GM10248 (cell line): Measurements from ENCODE around the gene ID4.

Source experiments
- CTCF ChIA-PET: fragments of 300-600 bp; sonication (Branson Sonifier 250); formaldehyde crosslinking; extraction: SDS; loops from one replicate; lab custom pipeline; 2021; ENCODE audit warnings: antibody characterized with exemption; lab: Yijun Ruan, JAX
- POLR2A ChIA-PET: fragments of 350-650 bp; sonication (Branson Sonifier 250); formaldehyde crosslinking; extraction: SDS; loops from one replicate; lab custom pipeline; 2020; ENCODE audit warnings: antibody characterized with exemption; lab: Yijun Ruan, JAX
- DNase-seq: peaks from one replicate; pipeline ENCODE4 v3.0.0; 2012; ENCODE audit errors: extremely low spot score
- CTCF ChIP-seq: IDR thresholded peaks from 2 replicates; pipeline ENCODE4 v1.5.1; 2012; ENCODE audit warnings: mild to moderate bottlenecking, low read depth; ENCODE audit errors: extremely low read depth, missing control alignments, control extremely low read depth

ID4 gene

GRCh38 chr6:19865178-19865577, 28.0 kb downstream of the ID4 start:
- ChIA-PET CTCF (no interaction called here), POLR2A (no interaction called here)
- DNase-seq: no peak
- TF ChIP-seq CTCF: no peak

- CTCF ChIA-PET: no interaction called here
- no peak for TF ChIP-seq CTCF
- DNase-seq: no peak
- POLR2A ChIA-PET: no interaction called here
Observed at GRCh38 chr6:19866173-19866984, 29.2 kb downstream of the ID4 start.

- ChIA-PET CTCF (no interaction called here), POLR2A (no interaction called here)
- DNase-seq: no peak
- no peak for TF ChIP-seq CTCF
Observed at GRCh38 chr6:19866985-19867627, 29.9 kb downstream of the ID4 start.

GRCh38 chr6:19869464-19869863, 32.3 kb downstream of the ID4 start:
- TF ChIP-seq CTCF: no peak
- ChIA-PET CTCF (no interaction called here), POLR2A (no interaction called here)
- DNase-seq: no peak

- POLR2A ChIA-PET: no interaction called here
- DNase-seq: no peak
- TF ChIP-seq CTCF: no peak
- CTCF ChIA-PET: no interaction called here
Observed at GRCh38 chr6:19870322-19870721, 33.2 kb downstream of the ID4 start.

- ChIA-PET POLR2A (no interaction called here), CTCF (no interaction called here)
- TF ChIP-seq CTCF: no peak
- DNase-seq: no peak
Observed at GRCh38 chr6:19873031-19873430, 35.9 kb downstream of the ID4 start.
